GM10248 (cell line): ENCODE results near the gene NFASC.

ENCODE experiments used
- CTCF ChIA-PET: fragments of 300-600 bp; sonication (Branson Sonifier 250); formaldehyde crosslinking; extraction: SDS; loops from one replicate; lab custom pipeline; 2021; ENCODE audit warnings: antibody characterized with exemption; lab: Yijun Ruan, JAX
- POLR2A ChIA-PET: fragments of 350-650 bp; sonication (Branson Sonifier 250); formaldehyde crosslinking; extraction: SDS; loops from one replicate; lab custom pipeline; 2020; ENCODE audit warnings: antibody characterized with exemption; lab: Yijun Ruan, JAX
- DNase-seq: peaks from one replicate; pipeline ENCODE4 v3.0.0; 2012; ENCODE audit errors: extremely low spot score
- CTCF ChIP-seq: IDR thresholded peaks from 2 replicates; pipeline ENCODE4 v1.5.1; 2012; ENCODE audit warnings: mild to moderate bottlenecking, low read depth; ENCODE audit errors: extremely low read depth, missing control alignments, control extremely low read depth

Gene NFASC

DNA sequence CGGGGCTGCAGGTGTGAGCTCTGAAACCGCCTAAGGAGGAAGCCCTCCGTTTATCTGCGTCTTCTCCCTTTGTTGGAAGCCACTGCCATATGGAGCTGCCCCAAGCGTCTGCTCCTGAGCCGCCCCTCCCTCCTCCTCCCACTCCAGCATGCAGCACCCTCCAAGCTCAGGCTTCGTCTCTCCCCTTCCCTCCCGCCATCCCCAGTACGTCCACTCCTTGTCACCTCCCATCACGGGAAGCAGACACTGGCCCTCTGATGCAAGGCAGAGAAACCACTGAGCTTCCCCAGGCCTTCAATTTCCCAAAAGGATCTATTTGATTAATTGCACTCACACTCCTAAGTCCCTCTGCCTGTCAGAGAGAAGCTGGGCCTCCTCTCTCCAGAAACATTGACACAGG is 52.5 kb downstream of the NFASC start:
- ChIA-PET POLR2A (no interaction called here), CTCF (interaction anchor here (4.8 kb wide), 1 partner anchor 18 kb away, joined by 24 read pairs; no protein-coding TSS in a partner anchor)
- DNase-seq, result no peak
- no peak for TF ChIP-seq CTCF

GRCh38 chr1:204923626-204924012 is 53.0 kb downstream of the NFASC start:
- ChIA-PET CTCF (interaction anchor here (1.6 to 4.8 kb wide), 2 partner anchors 18 to 138 kb away, joined by 4 to 24 read pairs; no protein-coding TSS in a partner anchor), POLR2A (no interaction called here)
- no peak for DNase-seq
- TF ChIP-seq CTCF, result no peak

GRCh38 chr1:204924013-204924759 is 53.5 kb downstream of the NFASC start:
- no peak for DNase-seq
- POLR2A ChIA-PET, result no interaction called here
- TF ChIP-seq CTCF, result no peak
- CTCF ChIA-PET, result interaction anchor here (1.6 to 4.8 kb wide), 2 partner anchors 17 to 138 kb away, joined by 4 to 24 read pairs; no protein-coding TSS in a partner anchor

GRCh38 chr1:204925701-204926100 is 55.0 kb downstream of the NFASC start:
- no peak for DNase-seq
- CTCF ChIA-PET, result interaction anchor here (1.3 to 4.8 kb wide), 2 partner anchors 16 to 29 kb away, joined by 5 to 24 read pairs; no protein-coding TSS in a partner anchor

DNA sequence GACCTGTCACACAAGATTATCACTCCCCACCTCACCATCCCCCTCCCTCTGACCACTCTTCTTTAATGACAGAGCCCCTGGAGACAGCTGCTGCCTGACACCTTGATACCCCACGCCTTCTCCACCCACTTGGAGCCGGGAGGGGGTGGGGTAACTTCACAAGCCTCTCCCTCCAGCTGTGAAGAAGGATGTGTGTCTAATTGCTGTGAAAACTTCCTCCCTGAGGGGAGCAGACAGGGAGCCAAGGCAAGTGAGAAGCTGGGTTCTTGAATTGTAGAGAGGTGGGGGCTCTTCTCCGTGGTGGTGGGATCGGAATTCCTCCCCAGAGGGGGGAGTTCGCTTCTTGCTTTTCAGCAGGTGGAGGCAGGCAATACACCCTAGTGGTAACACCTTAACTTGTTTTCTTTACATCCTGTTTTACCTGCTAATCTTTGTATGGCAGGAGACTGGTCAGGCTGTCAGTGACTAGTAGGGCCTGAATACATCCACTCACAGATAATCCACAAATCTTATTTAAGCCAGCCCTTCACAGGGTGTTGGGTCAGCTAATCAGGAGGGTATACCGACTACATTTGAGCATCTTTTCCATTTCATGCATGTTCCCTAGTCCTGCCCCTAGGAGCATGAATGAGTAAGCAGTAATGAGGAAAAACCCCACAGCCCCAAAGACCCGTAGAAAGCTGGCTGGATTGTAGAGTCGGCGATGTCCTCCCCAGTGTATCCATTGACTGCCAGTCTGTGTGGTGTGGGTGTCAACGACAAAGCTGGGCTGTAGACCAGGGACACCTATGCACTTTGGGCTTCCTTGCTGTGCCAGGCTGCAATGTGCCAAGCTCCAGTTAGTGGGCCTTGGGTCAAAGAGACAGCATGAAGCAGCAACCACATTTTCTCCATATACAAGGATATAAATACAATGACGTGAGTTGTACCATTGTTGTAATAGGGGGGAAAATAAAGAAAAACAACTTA is 57.3 kb downstream of the NFASC start:
- no peak for DNase-seq
- ChIA-PET CTCF (interaction anchor here (4.8 kb wide), 1 partner anchor 13 kb away, joined by 24 read pairs; no protein-coding TSS in a partner anchor), POLR2A (no interaction called here)
- TF ChIP-seq CTCF, result no peak

More at GRCh38 chr1:204925701-204926100, 55.0 kb downstream of the NFASC start:
- POLR2A ChIA-PET, result no interaction called here
- no peak for TF ChIP-seq CTCF
